ENCODE results near the gene FSTL5. TPM values are rescaled to one million over a fixed set of nuclear protein-coding genes. Genes with fewer than 3 reads are reported as not detected.
"Not testable (repeated sequence)": the region's sequence is repeated elsewhere in the genome, so short reads cannot be mapped to it uniquely, and the experiment has no call there.

Gene FSTL5
- total RNA-seq, 2 donors from 2014 or later: 0.24 to 1.1 TPM

GRCh38 chr4:162115333-162115732, 48.5 kb downstream of the FSTL5 start:
- no peaks in the 10 kb centered on the region for H3K4me1 ChIP-seq (ENCODE audit: control insufficient read depth, insufficient read depth, low read length)
- 90 to 100% methylated on average over 1 to 3 of the region's 3 CpGs for WGBS, 2 experiments (ENCODE audit: insufficient coverage in 1 of 2, insufficient read length in 1 of 2)
- no peaks in the 10 kb centered on the region for H3K36me3 ChIP-seq (ENCODE audit: control insufficient read depth, insufficient read depth, low read length)
- no peak overlapping the region for H3K27ac ChIP-seq (ENCODE audit: low read depth, low read length)
- Mint-ChIP-seq H3K36me3 (ENCODE audit: low read depth) (no peaks in the 10 kb centered on the region), H3K27me3 (ENCODE audit: insufficient read depth) (no peaks in the 10 kb centered on the region), H3K4me3 (no peak overlapping the region), H3K4me1 (peaks cover 32% of the 10 kb centered on the region), H3K9me3 (no peaks in the 10 kb centered on the region), H3K27ac (no peak overlapping the region)
- H3K4me3 ChIP-seq (ENCODE audit: low read length): no peak overlapping the region
- H3K27me3 ChIP-seq (ENCODE audit: control insufficient read depth, insufficient read depth, low read length, poor library complexity, severe bottlenecking): no peaks in the 10 kb centered on the region
- DNase-seq: no peak
- H3K9ac ChIP-seq (ENCODE audit: extremely low read depth, low read length, poor library complexity, severe bottlenecking): no peak overlapping the region
- no peak for TF ChIP-seq CTCF (conservative IDR thresholded peaks at IDR 0.05)
- H3K9me3 ChIP-seq (ENCODE audit: control insufficient read depth, low read length): no peaks in the 10 kb centered on the region

DNA sequence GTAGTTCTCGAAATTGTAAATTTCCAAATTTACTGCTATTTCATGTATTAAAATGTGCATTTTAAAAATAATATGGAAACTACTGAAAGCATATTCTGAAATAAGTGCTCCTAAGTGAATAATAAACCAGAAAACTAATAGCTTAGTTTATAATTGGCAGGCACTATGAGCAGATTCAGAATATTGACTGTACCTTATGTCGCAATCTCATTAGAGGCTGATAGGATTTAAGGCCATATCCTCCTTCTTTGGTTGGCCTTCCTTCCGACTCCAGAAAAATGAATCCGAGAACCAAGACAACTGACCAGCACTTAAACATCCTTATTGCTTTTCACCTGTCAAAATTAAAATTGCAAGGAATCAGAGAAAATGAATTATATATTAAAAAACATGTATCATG, 52.7 kb downstream of the FSTL5 start:
- Histone ChIP-seq H3K4me3 (ENCODE audit: low read length) (no peak overlapping the region), H3K9me3 (ENCODE audit: control insufficient read depth, low read length) (no peaks in the 10 kb centered on the region), H3K36me3 (ENCODE audit: control insufficient read depth, insufficient read depth, low read length) (no peaks in the 10 kb centered on the region), H3K27me3 (ENCODE audit: control insufficient read depth, insufficient read depth, low read length, poor library complexity, severe bottlenecking) (no peaks in the 10 kb centered on the region), H3K9ac (ENCODE audit: extremely low read depth, low read length, poor library complexity, severe bottlenecking) (no peak overlapping the region), H3K27ac (ENCODE audit: low read depth, low read length) (no peak overlapping the region), H3K4me1 (ENCODE audit: control insufficient read depth, insufficient read depth, low read length) (no peaks in the 10 kb centered on the region)
- DNase-seq: no peak
- WGBS, 2 experiments (ENCODE audit: insufficient coverage in 1 of 2, insufficient read length in 1 of 2): 94% methylated on average over 4 of the region's 4 CpGs; no CpG with 5 or more reads in 1 of the 2 experiments
- TF ChIP-seq CTCF (conservative IDR thresholded peaks at IDR 0.05): no peak
- Mint-ChIP-seq H3K36me3 (ENCODE audit: low read depth) (no peaks in the 10 kb centered on the region), H3K27me3 (ENCODE audit: insufficient read depth) (no peaks in the 10 kb centered on the region), H3K27ac (no peak overlapping the region), H3K9me3 (no peaks in the 10 kb centered on the region), H3K4me3 (no peak overlapping the region), H3K4me1 (peaks cover 24% of the 10 kb centered on the region)

DNA sequence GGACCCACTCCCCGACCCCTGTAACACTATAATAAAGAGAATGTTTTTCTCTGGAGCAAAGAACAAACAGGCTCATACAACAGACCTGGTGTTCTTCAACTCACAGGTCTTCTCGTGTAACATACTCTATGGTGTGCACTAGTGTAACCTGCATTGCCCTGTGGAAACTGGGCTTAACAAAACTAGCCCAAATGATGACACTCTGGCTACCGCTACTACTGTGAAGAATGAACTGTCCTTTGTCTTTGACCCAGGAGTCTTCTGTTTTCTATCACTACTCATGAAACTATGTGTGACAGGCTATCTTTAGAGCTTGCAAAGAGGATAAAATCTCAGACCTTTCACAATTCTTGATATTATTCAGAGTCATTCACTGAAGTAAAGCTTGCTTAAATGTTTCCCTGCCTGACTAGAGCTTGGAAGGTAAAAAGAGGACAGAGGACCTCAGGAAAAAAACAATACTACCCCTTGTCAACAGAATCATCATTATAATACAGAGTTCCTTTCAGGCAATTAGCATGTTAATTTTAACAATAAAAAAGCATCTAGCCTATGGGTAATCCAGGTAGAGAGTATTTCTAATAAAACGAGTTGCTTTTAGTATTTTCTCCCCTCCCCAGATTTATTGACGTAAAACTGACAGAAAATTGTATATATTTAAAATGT, 59.2 kb downstream of the FSTL5 start:
- no peak for DNase-seq
- Mint-ChIP-seq H3K27me3 (ENCODE audit: insufficient read depth) (no peaks in the 10 kb centered on the region), H3K27ac (no peak overlapping the region), H3K9me3 (peaks cover 6% of the 10 kb centered on the region), H3K36me3 (ENCODE audit: low read depth) (peaks cover 3% of the 10 kb centered on the region), H3K4me1 (peaks cover 18% of the 10 kb centered on the region), H3K4me3 (no peak overlapping the region)
- Histone ChIP-seq H3K36me3 (ENCODE audit: control insufficient read depth, insufficient read depth, low read length) (no peaks in the 10 kb centered on the region), H3K9me3 (ENCODE audit: control insufficient read depth, low read length) (peaks cover 6% of the 10 kb centered on the region), H3K4me1 (ENCODE audit: control insufficient read depth, insufficient read depth, low read length) (no peaks in the 10 kb centered on the region), H3K27ac (ENCODE audit: low read depth, low read length) (no peak overlapping the region), H3K4me3 (ENCODE audit: low read length) (no peak overlapping the region), H3K27me3 (ENCODE audit: control insufficient read depth, insufficient read depth, low read length, poor library complexity, severe bottlenecking) (no peaks in the 10 kb centered on the region), H3K9ac (ENCODE audit: extremely low read depth, low read length, poor library complexity, severe bottlenecking) (no peak overlapping the region)
- WGBS, 2 experiments (ENCODE audit: insufficient coverage in 1 of 2, insufficient read length in 1 of 2): 73 to 94% methylated on average over 2 to 4 of the region's 5 CpGs
- no peak for TF ChIP-seq CTCF (conservative IDR thresholded peaks at IDR 0.05)

DNA sequence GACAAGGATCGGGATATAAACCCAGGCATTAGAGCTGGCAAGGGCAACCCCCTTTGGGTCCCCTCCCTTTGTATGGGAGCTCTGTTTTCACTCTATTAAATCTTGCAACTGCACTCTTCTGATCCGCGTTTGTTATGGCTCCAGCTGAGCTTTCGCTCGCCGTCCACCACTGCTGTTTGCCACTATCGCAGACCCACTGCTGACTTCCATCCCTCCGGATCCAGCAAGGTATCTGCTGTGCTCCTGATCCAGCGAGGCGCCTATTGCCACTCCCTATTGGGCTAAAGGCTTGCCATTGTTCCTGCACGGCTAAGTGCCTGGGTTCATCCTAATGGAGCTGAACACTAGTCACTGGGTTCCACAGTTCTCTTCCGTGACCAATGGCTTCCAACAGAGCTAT, 59.9 kb downstream of the FSTL5 start:
- H3K27ac ChIP-seq (ENCODE audit: low read depth, low read length); H3K4me3 Mint-ChIP-seq: not testable (repeated sequence)
- H3K4me1 Mint-ChIP-seq: peaks cover 18% of the 10 kb centered on the region

More for the DNA sequence above, 59.9 kb downstream of the FSTL5 start:
- H3K36me3 ChIP-seq (ENCODE audit: control insufficient read depth, insufficient read depth, low read length); H3K4me1 ChIP-seq (ENCODE audit: control insufficient read depth, insufficient read depth, low read length); H3K9ac ChIP-seq (ENCODE audit: extremely low read depth, low read length, poor library complexity, severe bottlenecking); H3K9me3 Mint-ChIP-seq; H3K9me3 ChIP-seq (ENCODE audit: control insufficient read depth, low read length); H3K27ac Mint-ChIP-seq; DNase-seq; H3K4me3 ChIP-seq (ENCODE audit: low read length); H3K27me3 Mint-ChIP-seq (ENCODE audit: insufficient read depth); H3K27me3 ChIP-seq (ENCODE audit: control insufficient read depth, insufficient read depth, low read length, poor library complexity, severe bottlenecking); H3K36me3 Mint-ChIP-seq (ENCODE audit: low read depth): not testable (repeated sequence)
- 95 to 100% methylated on average over 4 to 12 of the region's 12 CpGs for WGBS, 2 experiments (ENCODE audit: insufficient coverage in 1 of 2, insufficient read length in 1 of 2)

Data from endodermal cell (in vitro differentiated cells).